GM12874 (cell line): ENCODE results near the gene CEP76.

Source experiments
- CTCF ChIP-seq: IDR thresholded peaks from 2 replicates; pipeline ENCODE4 v1.5.1; 2011; ENCODE audit warnings: low read depth, mild to moderate bottlenecking, control low read depth, low read length, moderate library complexity; ENCODE audit not compliant: insufficient read depth

Gene CEP76

DNA sequence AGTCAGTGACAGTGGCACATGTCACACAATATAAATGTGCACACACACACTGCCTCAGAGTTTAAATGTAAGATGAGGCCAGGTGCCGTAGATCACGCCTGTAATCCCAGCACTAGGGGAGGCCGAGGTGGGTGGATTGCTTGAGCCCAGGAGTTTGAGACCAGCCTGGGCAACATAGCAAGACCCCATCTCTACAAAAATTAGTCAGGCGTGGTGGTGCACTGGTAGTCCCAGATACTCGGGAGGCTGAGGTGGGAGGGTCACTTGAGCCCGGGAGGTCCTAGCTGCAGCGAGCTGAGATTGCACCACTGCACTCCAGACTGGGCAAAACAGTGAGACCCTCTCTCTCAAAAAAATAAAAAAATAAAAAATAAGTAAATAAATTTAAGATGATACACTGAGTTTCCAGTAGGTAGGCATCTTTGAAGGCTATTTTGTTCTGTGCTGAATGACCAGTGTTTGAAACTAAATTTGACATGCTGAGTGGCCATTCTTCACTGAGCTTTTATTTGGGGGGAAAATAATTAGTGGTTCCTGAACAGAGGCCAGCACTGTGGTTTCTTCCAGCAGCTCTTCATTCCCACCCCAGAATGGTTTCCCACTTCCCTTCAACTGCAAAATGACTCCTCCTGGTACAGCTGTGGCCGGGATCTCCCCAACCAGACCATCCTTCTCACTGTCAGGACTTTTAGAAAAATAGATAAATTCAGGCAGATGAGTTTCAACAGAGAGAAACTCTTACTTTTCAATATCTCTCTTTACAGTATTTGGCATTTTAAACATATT is 45.2 kb upstream of the CEP76 start:
- no peak for TF ChIP-seq CTCF

DNA sequence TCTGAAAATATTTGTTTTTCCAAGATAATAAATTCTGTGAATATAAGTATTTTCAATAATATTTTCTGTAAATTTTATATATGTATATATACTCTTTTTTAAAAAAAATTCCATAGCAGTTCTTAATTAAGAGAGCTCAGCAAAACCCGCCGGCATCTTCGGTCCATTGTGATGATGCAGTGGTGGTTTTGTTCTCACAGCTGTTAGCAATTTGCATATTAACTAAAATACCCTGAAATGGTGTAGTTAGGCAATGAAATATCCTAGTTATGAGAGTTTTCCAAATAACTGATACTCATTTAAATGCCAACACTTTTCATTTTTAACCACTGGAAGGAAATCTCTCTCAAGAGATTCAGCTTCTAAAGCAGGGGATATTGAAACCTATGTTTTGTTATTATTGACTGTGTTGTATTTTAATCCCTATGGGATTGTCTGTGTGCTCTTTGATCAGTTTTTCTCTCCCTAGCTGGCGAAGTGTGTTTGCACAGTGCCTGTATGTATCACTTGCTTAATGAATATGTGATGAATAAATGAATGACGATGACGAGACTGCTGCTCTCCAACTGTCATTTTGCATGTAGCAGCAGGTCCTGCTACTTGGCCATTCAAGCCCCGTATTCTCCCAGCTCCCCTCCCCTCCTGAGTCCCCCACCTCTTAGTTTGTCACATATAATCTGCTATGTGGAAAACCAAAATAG is 42.7 kb upstream of the CEP76 start:
- no peak for TF ChIP-seq CTCF

GRCh38 chr18:12744103-12744502 is 41.6 kb upstream of the CEP76 start:
- TF ChIP-seq CTCF, result peak; percentile 18; the same call in 1 of the 2 replicates

GRCh38 chr18:12742453-12742852 is 39.9 kb upstream of the CEP76 start:
- TF ChIP-seq CTCF, result no peak

GRCh38 chr18:12741351-12741750 is 38.8 kb upstream of the CEP76 start:
- TF ChIP-seq CTCF, result no peak

- TF ChIP-seq CTCF, result no peak
Measured at GRCh38 chr18:12737243-12737902, 34.9 kb upstream of the CEP76 start.
